Stimulated activated CD8-positive, alpha-beta memory T cell treated with anti-CD3 and anti-CD28 coated beads, Interleukin-15, amount 100 ng/mL, for 24 hours (primary cell): ENCODE results near the gene VAV1.

ENCODE experiments used
- DNase-seq: peaks from one replicate; pipeline ENCODE4 v3.0.0-alpha.2; 2020; ENCODE audit warnings: low read depth

Gene VAV1

DNA sequence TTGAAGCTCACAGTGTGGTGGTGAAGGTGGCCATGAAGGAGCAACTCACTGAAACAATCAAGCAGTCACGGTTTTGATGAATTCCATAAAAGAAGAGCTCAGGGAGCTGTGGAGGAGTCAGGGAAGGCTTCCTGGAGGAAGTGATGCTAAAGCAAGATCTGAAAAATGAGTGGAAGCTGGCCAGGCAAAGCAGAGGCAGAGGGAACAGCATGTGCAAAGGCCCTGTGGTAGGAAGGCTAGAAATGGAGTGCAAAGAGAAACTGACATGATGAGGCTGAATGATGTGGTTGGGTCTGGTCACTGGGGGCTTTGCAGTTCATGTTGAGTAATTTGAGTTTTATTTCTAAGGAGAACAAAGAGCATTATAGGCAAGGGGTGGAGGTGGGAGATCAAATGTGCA, 121.8 kb downstream of the VAV1 start:
- no peak for DNase-seq

DNA sequence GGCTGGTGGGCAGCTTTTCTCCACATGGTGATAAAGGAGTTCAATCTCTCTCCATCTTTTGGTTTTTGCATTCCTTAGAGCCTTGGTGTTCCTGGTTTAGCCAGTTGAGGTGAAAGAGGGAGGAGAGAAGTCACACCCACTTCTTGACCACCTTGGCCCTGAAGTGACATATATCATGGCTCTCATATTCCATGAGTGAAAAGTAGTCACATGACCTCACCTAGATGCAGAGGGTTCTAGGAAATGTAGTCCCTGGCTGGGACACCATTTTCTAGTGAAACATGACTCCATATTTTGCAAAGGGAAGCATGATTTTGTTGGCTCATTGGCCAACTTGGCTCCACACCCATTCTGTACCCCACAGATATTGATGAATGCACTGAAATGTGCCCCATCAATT, 130.9 kb downstream of the VAV1 start:
- DNase-seq = no peak

- no peak for DNase-seq
These were observed 134.1 kb downstream of the VAV1 start for GRCh38 chr19:6906559-6907060.
